GM12878 (cell line): Measurements from ENCODE around the gene MDN1. TPM values are rescaled to one million over a fixed set of nuclear protein-coding genes. Genes with fewer than 3 reads are reported as not detected.

Source experiments
- BCLAF1 ChIP-seq: fragments of 450-650 bp; IDR thresholded peaks from 2 replicates; pipeline ENCODE4 v1.6.1; 2017; ENCODE audit warnings: antibody characterized with exemption, mild to moderate bottlenecking, moderate library complexity
- BHLHE40 ChIP-seq, 2 experiments: fragments of 450-650 bp in 1 of 2; IDR thresholded peaks; 2 replicates each; pipeline ENCODE4 v1.6.1; 2011 to 2017; ENCODE audit warnings: low read depth in 2 of 2, borderline replicate concordance in 1 of 2, improper control_type of control experiment in 1 of 2, low read length in 1 of 2, mild to moderate bottlenecking in 1 of 2
- BMI1 ChIP-seq: fragments of 450-650 bp; IDR thresholded peaks from 2 replicates; pipeline ENCODE4 v1.6.1; 2016; ENCODE audit warnings: mild to moderate bottlenecking, moderate library complexity, borderline replicate concordance
- ELK1 ChIP-seq: IDR thresholded peaks from 2 replicates; pipeline ENCODE4 v1.6.1; 2012; ENCODE audit warnings: low read depth, low read length, improper control_type of control experiment
- EP300 ChIP-seq, 2 experiments: fragments of 150-350 bp in 1 of 2; IDR thresholded peaks; 2 replicates each; pipeline ENCODE4 v1.6.1; 2011 to 2012; ENCODE audit warnings: low read depth in 2 of 2, low read length in 2 of 2, borderline replicate concordance in 1 of 2, improper control_type of control experiment in 1 of 2, inconsistent platforms in 1 of 2; ENCODE audit not compliant: control insufficient read depth in 1 of 2
- HDAC2 ChIP-seq: fragments of 200-600 bp; sonication (generic); IDR thresholded peaks from 2 replicates; pipeline ENCODE4 v1.6.1; 2017
- IRF3 ChIP-seq: fragments of 450-650 bp; IDR thresholded peaks from 2 replicates; pipeline ENCODE4 v1.6.1; 2014; ENCODE audit warnings: mild to moderate bottlenecking
- LARP7 ChIP-seq: fragments of 450-650 bp; IDR thresholded peaks from 2 replicates; pipeline ENCODE4 v1.6.1; 2017; ENCODE audit warnings: mild to moderate bottlenecking
- NBN ChIP-seq: fragments of 450-650 bp; IDR thresholded peaks from 2 replicates; pipeline ENCODE4 v1.6.1; 2016
- REST ChIP-seq: IDR thresholded peaks from 2 replicates; pipeline ENCODE4 v1.6.1; 2012; ENCODE audit warnings: mild to moderate bottlenecking, low read depth, low read length
- RFX5 ChIP-seq: IDR thresholded peaks from 2 replicates; pipeline ENCODE4 v1.6.1; 2011; ENCODE audit warnings: low read depth, low read length, improper control_type of control experiment
- SMAD1 ChIP-seq: fragments of 450-650 bp; IDR thresholded peaks from 2 replicates; pipeline ENCODE4 v1.6.1; 2018; ENCODE audit warnings: mild to moderate bottlenecking, low read depth; ENCODE audit not compliant: partially characterized antibody
- SMC3 ChIP-seq: IDR thresholded peaks from 2 replicates; pipeline ENCODE4 v1.6.1; 2011; ENCODE audit warnings: low read length, improper control_type of control experiment, borderline replicate concordance
- SREBF1 ChIP-seq: IDR thresholded peaks from 2 replicates; pipeline ENCODE4 v1.6.1; 2012; ENCODE audit warnings: mild to moderate bottlenecking, low read length
- SUZ12 ChIP-seq: fragments of 200-600 bp; sonication (generic); IDR thresholded peaks from one replicate; pipeline ENCODE4 v1.6.1; 2018; ENCODE audit warnings: antibody characterized with exemption, mild to moderate bottlenecking; ENCODE audit not compliant: unreplicated experiment
- TAF1 ChIP-seq: IDR thresholded peaks from 2 replicates; pipeline ENCODE4 v1.6.1; 2011; ENCODE audit warnings: mild to moderate bottlenecking, low read depth, low read length, borderline replicate concordance
- YBX1 ChIP-seq: fragments of 450-650 bp; IDR thresholded peaks from 2 replicates; pipeline ENCODE4 v1.6.1; 2016; ENCODE audit warnings: antibody characterized with exemption
- ZNF687 ChIP-seq: fragments of 450-650 bp; IDR thresholded peaks from 2 replicates; pipeline ENCODE4 v1.6.1; 2017; ENCODE audit warnings: mild to moderate bottlenecking, moderate library complexity
- polyA plus RNA-seq, 11 experiments: library from polyadenylated mRNA; depleted of rRNA in 4 of 11; unstranded in 6 of 11; stranded (reverse) in 5 of 11; fragments of >200 nt; fragmentation: Nextera tagmentation in 4 of 11; fragmentation: Illumina TruSeq in 1 of 11; extraction: Ambion mirVana in 4 of 11; extraction: Trizol in 1 of 11; gene quantifications; 1 replicate in 1 of 11; 2 replicates in 10 of 11; pipeline versions ENCODE4 v1.2.1 to v1.2.3, GENCODE V29; 2011 to 2016; ENCODE audit warnings: inconsistent platforms in 2 of 11, missing spikeins in 2 of 11, low read depth in 1 of 11
- total RNA-seq, 4 experiments: library from RNA; depleted of rRNA in 3 of 4; stranded (reverse); fragments of >200 nt in 3 of 4; fragmentation: Illumina TruSeq in 1 of 4; extraction: Trizol in 1 of 4; gene quantifications; 2 replicates each; pipeline versions ENCODE4 v1.2.1 to v1.2.3, GENCODE V29; 2013 to 2021

The MDN1 gene
- total and polyA plus RNA-seq, 10 of the 15 experiments (the other 5 are each of a cell fraction or from before 2014, with no cell fraction given) = 14.3 to 50.1 (median 22.1) TPM

- no peak for TF ChIP-seq HDAC2
- TF ChIP-seq REST = no peak
- 0 out of 4 replicates have a peak, but pooled peaks of 1 of the 2 experiments have one; percentile 31 for TF ChIP-seq BHLHE40 (IDR thresholded peaks at IDR 0.05; ENCODE audit: borderline replicate concordance in 1 of 2, low read depth in 2 of 2, low read length in 1 of 2)
- no peak for TF ChIP-seq IRF3
- TF ChIP-seq BMI1 = no peak
- TF ChIP-seq RFX5 = no peak
- TF ChIP-seq LARP7 = no peak
- TF ChIP-seq ELK1 = no peak
- TF ChIP-seq SMC3 = peak; percentile 98
- TF ChIP-seq NBN = no peak
- TF ChIP-seq BCLAF1 = no peak
- TF ChIP-seq EP300 (IDR thresholded peaks at IDR 0.05; ENCODE audit: borderline replicate concordance in 1 of 2, control insufficient read depth in 1 of 2, low read depth in 2 of 2, low read length in 2 of 2) = no peak
- TF ChIP-seq TAF1 = no peak
- TF ChIP-seq SUZ12 = no peak
- TF ChIP-seq YBX1 = no peak
- TF ChIP-seq ZNF687 = no peak
- TF ChIP-seq SMAD1 = no peak
- no peak for TF ChIP-seq SREBF1
Measured at GRCh38 chr6:89610149-89610642, 209.4 kb downstream of the MDN1 start (continued).
